ENCODE data around the gene CPO.

Gene CPO

DNA sequence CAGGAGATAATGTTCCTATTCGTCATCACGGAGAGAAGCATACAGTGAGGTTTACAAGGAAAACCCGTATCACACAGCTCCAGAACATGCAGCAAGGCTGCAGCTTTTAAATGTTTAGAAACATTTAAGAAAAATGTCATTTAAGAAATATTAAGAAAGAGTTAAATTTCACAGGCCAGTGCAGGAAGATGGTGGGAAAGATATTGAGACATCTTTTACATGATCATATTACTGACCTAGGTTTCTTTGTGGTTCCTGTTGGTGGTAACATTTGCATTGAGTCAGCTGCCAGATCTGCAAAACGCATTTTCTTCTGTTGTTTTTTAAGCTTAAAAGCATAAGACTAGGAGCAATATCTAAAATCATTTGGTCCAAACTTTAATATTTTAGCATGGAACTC is 44.9 kb downstream of the CPO start:
- Histone ChIP-seq H4K20me1 (ENCODE audit: control insufficient read depth, insufficient read depth, low read depth, low read length) (no peaks in the 10 kb centered on the region), H3K27me3 (ENCODE audit: control insufficient read depth, low read length) (peaks cover 5% of the 10 kb centered on the region; the same call in 1 of the 2 replicates), H3F3A (ENCODE audit: control insufficient read depth, insufficient read depth) (no peaks in the 10 kb centered on the region), H3K36me3 (ENCODE audit: control insufficient read depth, low read length) (no peaks in the 10 kb centered on the region), H3K27ac (ENCODE audit: low read depth, low read length) (no peak overlapping the region), H3K79me2 (ENCODE audit: control insufficient read depth, low read length) (no peaks in the 10 kb centered on the region), H3K9me3 (ENCODE audit: control insufficient read depth, insufficient read depth, low read length) (no peaks in the 10 kb centered on the region), H3K9me2 (replicated peaks; ENCODE audit: control insufficient read depth, low read length) (no peaks in the 10 kb centered on the region), H3K4me3 (ENCODE audit: low read length) (no peak overlapping the region), H3K4me1 (ENCODE audit: control insufficient read depth, low read length) (no peaks in the 10 kb centered on the region), H3K4me2 (ENCODE audit: low read length) (no peak overlapping the region)
- TF ChIP-seq EZH2phosphoT487 (IDR thresholded peaks at IDR 0.05; ENCODE audit: borderline replicate concordance, low read length), result no peak
- TF ChIP-seq, protein P1, sequence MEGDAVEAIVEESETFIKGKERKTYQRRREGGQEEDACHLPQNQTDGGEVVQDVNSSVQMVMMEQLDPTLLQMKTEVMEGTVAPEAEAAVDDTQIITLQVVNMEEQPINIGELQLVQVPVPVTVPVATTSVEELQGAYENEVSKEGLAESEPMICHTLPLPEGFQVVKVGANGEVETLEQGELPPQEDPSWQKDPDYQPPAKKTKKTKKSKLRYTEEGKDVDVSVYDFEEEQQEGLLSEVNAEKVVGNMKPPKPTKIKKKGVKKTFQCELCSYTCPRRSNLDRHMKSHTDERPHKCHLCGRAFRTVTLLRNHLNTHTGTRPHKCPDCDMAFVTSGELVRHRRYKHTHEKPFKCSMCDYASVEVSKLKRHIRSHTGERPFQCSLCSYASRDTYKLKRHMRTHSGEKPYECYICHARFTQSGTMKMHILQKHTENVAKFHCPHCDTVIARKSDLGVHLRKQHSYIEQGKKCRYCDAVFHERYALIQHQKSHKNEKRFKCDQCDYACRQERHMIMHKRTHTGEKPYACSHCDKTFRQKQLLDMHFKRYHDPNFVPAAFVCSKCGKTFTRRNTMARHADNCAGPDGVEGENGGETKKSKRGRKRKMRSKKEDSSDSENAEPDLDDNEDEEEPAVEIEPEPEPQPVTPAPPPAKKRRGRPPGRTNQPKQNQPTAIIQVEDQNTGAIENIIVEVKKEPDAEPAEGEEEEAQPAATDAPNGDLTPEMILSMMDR (IDR thresholded peaks at IDR 0.05; ENCODE audit: low read depth, low read length, poor library complexity, severe bottlenecking), result no peak

DNA sequence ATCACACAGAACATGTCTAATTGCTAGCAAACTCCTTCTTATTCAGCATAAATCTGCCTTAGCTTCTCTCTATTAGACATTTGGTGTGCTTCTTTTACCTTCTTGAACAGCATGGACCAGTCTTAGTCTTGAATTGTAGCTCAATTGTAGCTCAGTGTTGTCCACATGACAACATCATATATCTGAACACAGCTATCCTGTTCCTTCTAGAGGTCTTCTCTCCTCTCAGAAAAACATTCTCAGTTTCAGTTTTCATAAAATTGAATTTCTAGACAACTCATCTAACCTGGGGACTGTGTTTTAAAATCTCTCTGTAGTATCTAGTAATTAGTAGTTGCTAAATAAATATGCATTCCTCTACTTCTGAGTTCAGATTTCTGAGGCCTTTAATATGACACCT is 47.6 kb downstream of the CPO start:
- Histone ChIP-seq H4K20me1 (ENCODE audit: control insufficient read depth, insufficient read depth, low read depth, low read length) (no peaks in the 10 kb centered on the region), H3K79me2 (ENCODE audit: control insufficient read depth, low read length) (no peaks in the 10 kb centered on the region), H3K9me2 (replicated peaks; ENCODE audit: control insufficient read depth, low read length) (no peaks in the 10 kb centered on the region), H3K27me3 (ENCODE audit: control insufficient read depth, low read length) (peaks cover 5% of the 10 kb centered on the region; the same call in 1 of the 2 replicates), H3K4me1 (ENCODE audit: control insufficient read depth, low read length) (no peaks in the 10 kb centered on the region), H3K36me3 (ENCODE audit: control insufficient read depth, low read length) (no peaks in the 10 kb centered on the region), H3K27ac (ENCODE audit: low read depth, low read length) (no peak overlapping the region), H3K9me3 (ENCODE audit: control insufficient read depth, insufficient read depth, low read length) (no peaks in the 10 kb centered on the region), H3K4me3 (ENCODE audit: low read length) (no peak overlapping the region), H3K4me2 (ENCODE audit: low read length) (no peak overlapping the region), H3F3A (ENCODE audit: control insufficient read depth, insufficient read depth) (no peaks in the 10 kb centered on the region)
- TF ChIP-seq, protein P1 (IDR thresholded peaks at IDR 0.05; ENCODE audit: low read depth, low read length, poor library complexity, severe bottlenecking), result no peak
- no peak for TF ChIP-seq EZH2phosphoT487 (IDR thresholded peaks at IDR 0.05; ENCODE audit: borderline replicate concordance, low read length)

DNA sequence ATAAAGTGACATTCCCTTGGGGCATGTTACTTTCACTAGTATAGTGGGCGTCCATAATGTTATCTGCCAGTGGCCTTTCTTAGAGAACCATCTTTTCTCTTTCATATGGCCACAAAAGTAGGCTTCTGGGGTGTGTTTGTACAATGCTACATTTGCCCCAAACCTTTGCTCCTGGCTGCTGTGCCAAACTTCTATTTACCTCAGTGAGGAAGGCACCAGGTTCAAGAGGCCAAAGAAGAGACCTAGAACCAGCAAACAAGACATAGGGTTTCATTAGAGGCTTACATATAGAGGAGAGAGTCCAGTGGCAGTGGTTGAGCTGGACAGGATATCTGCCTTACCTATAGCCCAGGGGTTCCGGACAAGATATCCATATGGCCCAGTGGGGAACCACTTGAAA is 48.5 kb downstream of the CPO start:
- TF ChIP-seq, protein P1 (IDR thresholded peaks at IDR 0.05; ENCODE audit: low read depth, low read length, poor library complexity, severe bottlenecking), result no peak
- H3K4me2 ChIP-seq (ENCODE audit: low read length), result no peak overlapping the region
- no peaks in the 10 kb centered on the region for H3K9me2 ChIP-seq (replicated peaks; ENCODE audit: control insufficient read depth, low read length)
- H3F3A ChIP-seq (ENCODE audit: control insufficient read depth, insufficient read depth), result no peaks in the 10 kb centered on the region
- no peaks in the 10 kb centered on the region for H3K9me3 ChIP-seq (ENCODE audit: control insufficient read depth, insufficient read depth, low read length)
- H3K4me1 ChIP-seq (ENCODE audit: control insufficient read depth, low read length), result no peaks in the 10 kb centered on the region
- no peaks in the 10 kb centered on the region for H3K79me2 ChIP-seq (ENCODE audit: control insufficient read depth, low read length)
- H4K20me1 ChIP-seq (ENCODE audit: control insufficient read depth, insufficient read depth, low read depth, low read length), result no peaks in the 10 kb centered on the region
- no peak overlapping the region for H3K27ac ChIP-seq (ENCODE audit: low read depth, low read length)
- no peaks in the 10 kb centered on the region for H3K36me3 ChIP-seq (ENCODE audit: control insufficient read depth, low read length)
- 0 out of 2 replicates have a peak, but pooled peaks cover 2% of the 10 kb centered on the region for H3K27me3 ChIP-seq (ENCODE audit: control insufficient read depth, low read length)
- no peak overlapping the region for H3K4me3 ChIP-seq (ENCODE audit: low read length)

DNA sequence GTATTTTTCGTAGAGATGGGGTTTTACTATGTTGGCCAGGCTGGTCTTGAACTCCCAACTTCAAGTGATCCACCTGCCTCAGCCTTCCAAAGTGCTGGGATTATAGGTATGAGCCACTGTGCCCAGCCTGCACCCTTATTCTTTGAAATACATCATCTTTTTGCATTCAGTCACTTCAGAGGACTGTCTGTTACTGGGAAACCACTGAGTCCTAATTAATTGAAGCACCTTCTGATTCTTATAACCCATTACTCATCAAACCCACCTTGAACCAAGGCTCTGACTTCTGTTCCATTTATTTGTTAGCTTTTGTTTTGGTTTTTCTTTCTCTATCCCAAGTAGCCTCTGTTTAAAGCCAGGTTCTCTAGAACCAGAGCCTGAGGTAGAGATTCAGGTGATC is 49.6 kb downstream of the CPO start:
- no peaks in the 10 kb centered on the region for H3K79me2 ChIP-seq (ENCODE audit: control insufficient read depth, low read length)
- no peak overlapping the region for H3K27ac ChIP-seq (ENCODE audit: low read depth, low read length)
- no peaks in the 10 kb centered on the region for H3F3A ChIP-seq (ENCODE audit: control insufficient read depth, insufficient read depth)
- H3K4me3 ChIP-seq (ENCODE audit: low read length), result no peak overlapping the region
- H3K27me3 ChIP-seq (ENCODE audit: control insufficient read depth, low read length), result no peaks in the 10 kb centered on the region
- H3K4me2 ChIP-seq (ENCODE audit: low read length), result no peak overlapping the region
- TF ChIP-seq, protein P1 (IDR thresholded peaks at IDR 0.05; ENCODE audit: low read depth, low read length, poor library complexity, severe bottlenecking), result no peak
- no peak for TF ChIP-seq EZH2phosphoT487 (IDR thresholded peaks at IDR 0.05; ENCODE audit: borderline replicate concordance, low read length)
- no peaks in the 10 kb centered on the region for H4K20me1 ChIP-seq (ENCODE audit: control insufficient read depth, insufficient read depth, low read depth, low read length)
- H3K4me1 ChIP-seq (ENCODE audit: control insufficient read depth, low read length), result no peaks in the 10 kb centered on the region
- no peaks in the 10 kb centered on the region for H3K9me3 ChIP-seq (ENCODE audit: control insufficient read depth, insufficient read depth, low read length)
- H3K36me3 ChIP-seq (ENCODE audit: control insufficient read depth, low read length), result no peaks in the 10 kb centered on the region
- H3K9me2 ChIP-seq (replicated peaks; ENCODE audit: control insufficient read depth, low read length), result no peaks in the 10 kb centered on the region
